Gastrocnemius medialis (tissue), 4 donors: ENCODE results near the gene KRTAP29-1.

Experiments used
- CTCF ChIP-seq, 5 experiments: fragments of 450-650 bp in 3 of 5; fragments of 200-600 bp in 2 of 5; sonication (generic) in 2 of 5; IDR thresholded peaks in 4 of 5; conservative IDR thresholded peaks in 1 of 5; 1 replicate in 4 of 5; 2 replicates in 1 of 5; pipeline ENCODE4 v1.5.1; 2016 to 2019; ENCODE audit warnings: antibody characterized with exemption in 5 of 5, mild to moderate bottlenecking in 3 of 5, moderate library complexity in 3 of 5
- POLR2A ChIP-seq, 2 donors: fragments of 450-650 bp; IDR thresholded peaks; one replicate each; pipeline ENCODE4 v1.6.1; 2017; ENCODE audit warnings: antibody characterized with exemption in 2 of 2, mild to moderate bottlenecking in 2 of 2, moderate library complexity in 2 of 2

GRCh38 chr17:41298458-41299135 is 4.1 kb downstream of the KRTAP29-1 start:
- TF ChIP-seq CTCF (IDR thresholded peaks at IDR 0.05 in 4 of 5, conservative IDR thresholded peaks at IDR 0.05 in 1 of 5) (no peak), POLR2A (IDR thresholded peaks at IDR 0.05) (no peak)
